Measurements from ENCODE around the gene PIGZ.

The PIGZ gene

DNA sequence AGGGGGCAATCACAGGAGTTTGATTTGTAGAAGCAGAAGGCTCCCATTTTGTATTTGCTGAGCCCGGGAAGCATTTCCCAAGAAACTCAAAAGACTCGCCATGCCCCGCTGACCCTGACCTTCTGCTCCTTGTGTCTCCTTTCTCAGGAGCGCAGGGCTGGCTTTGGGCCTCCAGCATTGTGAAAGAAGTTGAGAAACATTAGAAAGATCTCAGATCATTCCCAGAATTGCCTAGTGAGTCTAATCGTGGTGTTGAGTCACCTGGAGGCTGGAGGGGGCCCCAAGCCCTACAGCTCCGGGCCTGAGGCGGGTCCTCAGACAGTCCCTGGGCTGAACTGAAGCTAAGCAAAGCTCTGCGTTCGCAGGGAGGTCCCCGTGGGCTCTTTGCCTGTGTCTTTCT is 10.9 kb upstream of the PIGZ start:
- DNase-seq (ENCODE audit: low spot score): no peak

DNA sequence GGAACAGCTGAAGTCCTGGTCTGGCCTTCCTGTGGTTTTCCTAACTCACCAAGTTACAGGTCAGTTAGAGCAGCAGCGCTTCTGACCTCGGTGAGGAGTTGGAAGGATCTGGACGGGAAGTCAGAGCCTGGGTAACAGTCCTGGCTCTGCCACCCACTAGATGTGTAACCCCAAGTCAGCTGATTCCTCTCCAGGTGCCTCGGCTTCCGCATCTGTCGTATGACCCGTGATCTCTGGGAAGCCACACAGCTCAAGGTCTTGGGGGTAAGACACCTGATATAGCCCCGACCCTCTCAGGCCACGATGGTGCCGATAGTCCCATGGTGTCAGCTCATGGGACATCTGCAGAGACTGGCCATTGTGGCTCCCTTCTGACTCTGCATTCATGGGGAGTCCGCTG is 8.3 kb upstream of the PIGZ start:
- no peak for DNase-seq (ENCODE audit: low spot score)

DNA sequence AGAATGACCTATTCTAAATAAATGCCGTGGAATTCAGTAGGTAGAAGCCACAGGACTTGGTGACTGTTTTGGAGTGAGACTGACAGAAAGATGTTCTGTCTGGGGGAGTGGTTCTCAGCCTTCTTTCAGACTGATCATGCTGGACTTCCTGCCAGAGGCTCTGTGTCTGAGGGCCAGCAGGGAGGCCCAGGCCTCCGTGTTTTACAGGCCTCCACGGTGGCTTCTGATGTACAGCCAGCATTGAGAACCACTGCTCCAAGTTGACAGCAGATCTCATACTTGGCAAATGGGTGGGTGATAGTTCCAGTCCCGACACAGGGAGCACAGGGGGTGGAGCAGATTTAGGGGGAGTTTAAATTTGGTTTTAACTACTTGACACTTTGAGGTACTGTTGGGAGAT is 6.7 kb upstream of the PIGZ start:
- DNase-seq (ENCODE audit: low spot score): no peak

DNA sequence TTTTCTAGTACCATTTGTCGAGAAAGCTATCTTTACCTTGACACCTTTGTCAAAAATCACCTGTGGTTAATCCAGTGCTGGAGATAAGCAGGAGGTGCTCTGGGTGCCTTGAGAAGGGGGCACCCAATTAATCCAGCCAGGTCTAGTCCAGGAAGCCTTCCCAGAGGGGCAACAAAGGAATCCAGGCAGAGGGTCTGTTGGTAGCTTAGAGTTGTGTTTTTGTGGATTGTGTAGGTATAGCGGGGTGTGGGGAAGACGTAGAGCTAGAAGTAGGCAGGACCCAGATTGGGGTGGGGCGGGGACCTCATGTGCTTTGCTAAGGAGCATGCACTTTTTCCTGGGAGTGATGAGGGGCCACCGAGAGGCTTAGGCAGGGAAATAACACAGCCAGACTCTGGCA is 6.0 kb upstream of the PIGZ start:
- DNase-seq (ENCODE audit: low spot score): no peak

DNA sequence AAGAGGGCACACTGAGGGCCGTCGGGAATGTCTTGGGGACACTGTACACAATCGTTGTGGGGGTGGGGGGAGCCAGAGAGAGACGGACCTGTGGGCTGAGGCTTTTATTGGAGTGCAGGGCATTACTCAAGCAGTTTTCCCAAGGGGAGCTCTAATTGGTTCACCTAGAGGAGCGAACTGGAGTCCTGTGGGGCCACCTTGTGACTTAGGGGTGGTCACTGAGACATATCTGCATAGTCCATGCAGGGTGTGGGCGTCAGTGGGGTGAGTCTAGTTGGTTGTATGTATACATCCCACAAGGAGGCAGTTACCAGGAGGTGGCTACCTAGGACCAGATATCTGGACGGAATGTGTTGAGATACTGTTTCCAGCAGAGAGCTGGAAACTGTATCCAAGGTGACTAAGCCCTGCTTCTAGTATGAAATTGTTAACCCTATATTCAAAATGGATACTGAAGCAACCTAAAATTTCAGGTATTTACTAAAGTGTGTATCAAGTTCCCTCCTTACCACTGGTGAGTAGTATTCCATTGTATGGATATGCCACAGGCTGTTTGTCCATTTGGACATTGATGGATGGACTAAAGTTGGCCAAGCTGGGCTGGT is 2.6 kb upstream of the PIGZ start:
- no peak for DNase-seq (ENCODE audit: low spot score)

DNA sequence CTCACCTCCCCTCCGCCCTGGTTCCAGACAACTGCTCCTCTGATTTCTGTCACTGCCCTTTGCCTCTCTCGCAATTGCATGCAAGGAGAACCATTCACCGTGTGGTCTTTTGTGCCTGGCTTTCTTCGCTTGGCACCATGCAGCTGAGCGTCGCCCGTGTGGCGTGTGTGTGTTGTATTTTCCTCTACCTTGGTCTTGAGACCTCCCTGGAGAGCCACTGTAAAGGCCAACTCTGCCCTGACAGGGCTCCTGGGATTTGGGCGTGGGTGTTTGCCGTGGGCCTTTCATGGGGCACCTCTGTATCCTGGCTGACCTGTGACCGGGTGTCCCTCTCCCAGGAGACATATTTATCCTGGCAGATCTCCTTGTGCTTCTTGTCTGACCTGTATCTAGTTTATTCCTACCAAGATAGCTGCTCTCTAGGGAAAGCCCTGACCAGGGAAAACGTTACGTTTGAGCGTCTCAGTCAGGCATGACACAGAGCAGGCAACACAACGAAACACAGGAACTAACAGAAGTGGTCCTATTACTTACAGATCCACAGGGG is 2.0 kb upstream of the PIGZ start:
- DNase-seq (ENCODE audit: low spot score): no peak

DNA sequence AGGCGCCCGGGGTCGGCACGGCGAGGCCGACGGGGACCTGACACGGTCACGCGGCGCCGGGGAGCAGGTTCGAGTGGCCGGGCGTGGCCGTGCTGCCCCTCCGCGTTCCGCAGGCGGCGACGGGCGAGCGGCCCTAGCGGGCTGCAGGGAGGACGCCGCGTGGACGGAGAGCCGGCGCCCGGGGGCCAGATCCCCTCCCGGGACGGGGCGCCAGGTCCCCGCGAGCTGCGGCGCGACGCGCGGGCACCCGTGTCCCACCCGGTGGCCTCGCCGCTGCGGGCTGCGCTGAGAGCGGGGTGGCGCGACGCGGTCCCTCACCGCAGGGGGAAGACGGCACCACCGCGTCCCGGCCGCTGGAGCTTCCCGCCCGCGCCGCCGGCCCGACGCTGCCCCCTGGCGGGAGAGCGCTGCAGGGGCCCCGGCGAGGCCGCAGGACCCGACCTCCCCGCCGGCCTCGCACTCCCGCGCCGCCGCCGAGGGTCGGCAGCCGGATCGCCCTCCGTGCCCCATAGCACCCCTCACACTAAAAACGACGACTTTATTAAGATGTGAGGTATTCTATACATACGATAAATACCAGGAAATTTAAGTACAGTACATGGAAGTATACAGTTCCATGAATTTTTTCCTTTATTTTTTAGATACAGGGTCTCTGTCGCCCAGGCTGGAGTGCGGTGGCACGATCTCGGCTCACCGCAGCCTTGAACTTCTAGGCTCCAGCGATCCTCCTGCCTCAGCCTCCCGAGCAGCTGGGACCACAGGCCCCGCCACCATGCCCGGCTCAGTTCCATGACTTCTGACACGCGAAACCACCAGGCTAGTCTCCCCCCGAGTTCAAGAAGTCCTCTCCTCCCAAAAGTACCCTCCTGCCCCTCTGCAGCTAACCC is 1.3 kb upstream of the PIGZ start:
- DNase-seq (ENCODE audit: low spot score): peak; percentile 48

DNA sequence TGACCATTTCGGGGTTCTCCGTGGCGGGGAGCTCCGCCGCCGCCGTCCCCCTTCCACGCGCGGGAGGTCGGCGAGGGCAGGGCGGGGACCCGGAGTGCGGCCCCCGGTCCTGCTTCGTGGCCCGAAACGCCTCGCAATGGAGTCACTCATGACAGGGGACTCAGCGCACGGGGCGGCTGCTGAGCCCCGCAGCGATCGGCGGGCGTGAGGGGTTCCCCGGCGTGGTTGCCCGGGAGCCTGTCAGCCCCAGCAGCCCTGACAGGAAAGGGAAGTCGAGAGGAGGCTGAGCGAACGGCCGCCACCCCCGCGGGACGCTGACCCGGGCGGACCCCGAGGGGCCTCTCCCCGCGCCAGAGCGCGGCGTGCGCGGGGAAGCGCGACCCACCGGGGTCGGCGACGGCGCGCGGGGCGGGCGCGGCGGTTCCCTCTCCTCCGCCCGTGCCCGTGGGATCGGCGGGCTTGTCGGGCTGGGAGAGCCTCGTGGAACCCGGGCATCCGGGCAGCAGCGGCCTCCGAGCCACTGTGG is 564 bp upstream of the PIGZ start:
- peak; percentile 31 for DNase-seq (ENCODE audit: low spot score)

DNA sequence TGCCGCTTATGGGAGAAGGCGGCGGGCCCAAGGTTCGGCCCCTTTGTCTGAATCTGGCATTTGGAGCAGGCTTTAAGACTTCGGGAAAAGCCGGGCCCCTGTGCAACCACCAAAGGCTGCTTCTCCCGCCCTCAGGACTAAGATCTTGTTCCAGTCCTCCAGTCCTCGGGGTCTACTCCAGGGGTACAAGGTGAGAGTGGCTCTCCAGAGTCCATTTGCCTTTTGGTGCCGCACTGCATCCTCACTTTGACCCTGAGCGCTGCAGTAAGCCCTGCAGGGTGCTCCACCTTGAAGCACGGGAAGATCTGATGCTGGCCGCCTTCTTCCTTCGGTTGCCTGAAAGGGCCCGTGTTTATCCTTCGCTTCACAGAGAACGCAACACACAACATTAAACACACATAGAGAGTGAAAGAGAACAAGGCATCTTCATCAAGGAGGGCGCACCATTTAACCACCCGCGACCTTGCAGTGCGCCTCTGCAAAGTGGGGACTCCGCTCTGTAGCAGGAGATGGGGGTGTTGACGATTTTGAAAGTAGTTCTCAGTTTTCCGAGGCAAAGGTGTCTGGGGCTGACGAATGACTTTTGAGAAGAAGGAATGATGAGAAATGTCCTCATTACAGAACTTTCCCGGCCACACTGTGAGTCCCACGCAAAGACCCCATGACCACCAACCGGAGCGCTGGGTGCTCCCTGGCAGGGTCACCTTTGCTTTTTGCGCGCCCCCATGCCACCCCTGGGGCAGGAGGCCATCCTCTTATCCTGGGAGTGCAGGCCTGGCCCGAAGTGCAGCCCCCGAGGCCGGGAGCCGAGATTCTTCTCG is 1.0 kb downstream of the PIGZ start:
- DNase-seq (ENCODE audit: low spot score): no peak

DNA sequence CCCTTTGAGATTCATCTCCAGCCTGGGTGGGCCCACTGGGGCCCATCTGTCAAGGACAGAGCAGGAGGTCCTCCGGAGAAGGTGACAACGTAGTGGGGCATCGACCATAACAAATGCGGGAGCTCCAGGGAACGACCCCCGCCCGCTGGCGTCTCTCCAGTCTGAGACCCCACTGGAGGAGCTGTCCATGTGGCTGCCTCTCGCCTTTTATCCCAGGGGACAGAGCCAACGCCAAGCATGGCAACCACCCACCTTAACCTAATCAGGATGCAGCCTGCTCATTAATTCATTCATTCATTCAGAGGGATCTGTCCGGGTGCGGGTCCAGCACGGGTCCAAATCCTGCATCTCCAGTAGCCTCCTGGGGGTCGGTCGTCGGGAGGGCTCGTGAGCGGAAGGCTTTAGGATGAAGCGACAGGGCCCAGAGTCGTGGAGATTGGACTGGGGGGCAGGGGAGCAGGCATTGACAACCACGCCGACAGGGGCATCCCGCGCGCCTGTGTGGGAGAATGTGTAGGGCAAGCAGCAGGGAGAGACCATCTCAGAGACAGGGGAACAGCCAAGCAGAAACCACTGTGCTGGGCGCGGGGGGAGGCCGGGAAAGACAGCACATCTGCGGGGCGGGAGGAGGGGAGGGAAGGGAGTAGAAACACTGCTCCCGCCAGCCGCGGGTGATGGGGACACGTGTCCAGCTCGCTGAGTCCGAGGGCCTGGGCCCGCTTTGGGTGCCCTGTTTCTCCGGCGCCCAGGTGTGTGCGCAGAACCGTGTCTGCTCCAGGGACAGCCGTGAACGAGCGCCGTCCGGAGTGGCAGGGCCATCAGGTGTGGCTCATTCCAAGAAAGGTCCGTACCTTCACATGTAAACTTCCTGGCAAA is 1.9 kb downstream of the PIGZ start:
- no peak for DNase-seq (ENCODE audit: low spot score)

DNA sequence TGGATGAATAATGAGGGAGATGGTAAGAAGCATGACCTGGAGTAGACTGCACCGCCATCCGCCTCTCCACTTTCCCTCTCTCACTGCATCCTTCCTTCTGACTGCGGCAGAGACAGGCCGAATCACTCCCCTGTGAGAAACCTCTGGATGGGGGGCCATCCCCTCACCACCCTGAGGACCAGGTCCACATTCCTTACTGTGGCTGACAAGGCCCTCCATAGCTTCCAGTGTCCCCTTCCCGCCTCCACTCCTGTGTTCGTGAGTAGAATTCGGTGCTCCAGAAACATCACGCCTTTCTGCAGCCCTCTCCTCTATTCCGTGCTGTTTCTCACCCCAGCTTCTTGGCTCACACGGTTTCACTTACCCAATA is 2.8 kb downstream of the PIGZ start:
- no peak for DNase-seq (ENCODE audit: low spot score)

DNA sequence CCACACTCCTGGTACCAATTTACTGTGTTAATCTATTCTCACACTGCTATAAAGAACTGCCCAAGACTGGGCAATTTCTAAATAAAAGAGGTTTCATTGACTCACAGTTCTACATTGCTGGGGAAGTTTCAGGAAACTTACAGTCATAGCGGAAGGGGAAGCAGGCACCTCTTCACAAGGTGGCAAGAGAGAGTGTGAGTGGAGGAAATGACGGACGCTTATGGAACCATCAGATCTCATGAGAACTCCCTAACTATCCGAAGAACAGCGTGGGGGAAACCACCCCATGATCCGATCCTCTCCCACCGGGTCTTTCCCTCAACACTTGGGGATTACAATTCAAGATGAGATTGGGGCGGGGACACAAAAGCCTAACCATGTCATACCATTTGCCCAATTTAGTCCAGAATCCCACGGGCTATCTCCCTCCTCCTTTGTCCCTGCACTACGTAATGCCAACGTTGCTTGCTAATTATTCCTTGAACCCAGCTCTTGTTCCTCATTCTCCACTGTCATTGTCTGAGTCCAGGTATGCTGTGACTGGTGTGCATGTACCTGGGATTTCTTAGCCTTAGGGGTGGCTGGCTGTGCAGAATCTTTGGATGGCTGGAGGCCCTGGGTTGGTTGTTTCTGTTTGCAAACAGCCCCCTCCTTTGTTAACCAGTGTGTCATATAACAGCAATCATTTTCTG is 3.4 kb downstream of the PIGZ start:
- no peak for DNase-seq (ENCODE audit: low spot score)

DNA sequence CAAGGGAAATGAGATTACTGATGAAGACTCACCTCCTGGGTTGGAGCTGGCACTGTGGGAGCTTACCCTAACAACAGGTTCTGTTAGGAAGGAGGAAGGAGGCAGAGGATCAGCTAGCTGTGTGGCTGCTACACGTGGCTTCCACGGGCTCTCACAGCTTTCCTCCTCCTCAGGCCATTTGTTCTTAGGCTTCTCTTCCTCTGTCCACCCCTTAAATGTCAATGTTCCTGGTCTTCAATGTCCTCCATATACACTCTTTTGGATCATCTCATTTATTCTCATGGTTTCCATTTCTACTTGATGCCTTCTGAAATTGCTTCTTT is 5.0 kb downstream of the PIGZ start:
- DNase-seq (ENCODE audit: low spot score): no peak

DNA sequence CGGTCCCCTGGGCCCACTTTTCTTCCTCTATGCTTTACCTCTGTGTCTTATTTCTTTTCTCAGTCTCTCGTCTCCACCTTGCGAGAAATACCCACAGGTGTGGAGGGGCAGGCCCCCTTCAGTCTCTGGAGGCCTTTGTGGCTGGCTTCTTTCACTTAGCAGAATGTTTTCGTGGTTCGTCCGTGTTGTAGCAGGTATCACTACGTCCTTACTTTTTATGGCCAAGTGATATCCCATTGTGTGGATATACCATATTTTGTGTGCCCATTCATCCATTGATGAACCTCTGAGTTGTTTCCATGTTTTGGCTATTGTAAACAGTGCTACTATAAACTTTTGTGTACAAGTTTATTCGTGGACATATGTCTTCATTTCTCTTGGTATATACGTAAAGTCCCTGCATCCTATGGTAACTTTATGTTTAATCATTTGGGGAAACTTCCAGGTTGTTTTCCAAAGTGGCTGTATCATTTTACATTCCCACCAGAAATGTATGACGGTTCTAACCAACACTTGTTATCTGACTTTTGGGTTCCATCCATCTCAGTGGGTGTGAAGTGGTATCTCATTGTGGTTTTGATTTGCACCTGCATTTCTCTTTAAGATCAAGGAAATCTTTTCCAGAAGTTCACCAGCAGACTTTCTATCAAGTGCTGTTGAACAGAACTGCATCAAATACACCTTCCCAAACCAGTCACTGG is 5.6 kb downstream of the PIGZ start:
- no peak for DNase-seq (ENCODE audit: low spot score)

DNA sequence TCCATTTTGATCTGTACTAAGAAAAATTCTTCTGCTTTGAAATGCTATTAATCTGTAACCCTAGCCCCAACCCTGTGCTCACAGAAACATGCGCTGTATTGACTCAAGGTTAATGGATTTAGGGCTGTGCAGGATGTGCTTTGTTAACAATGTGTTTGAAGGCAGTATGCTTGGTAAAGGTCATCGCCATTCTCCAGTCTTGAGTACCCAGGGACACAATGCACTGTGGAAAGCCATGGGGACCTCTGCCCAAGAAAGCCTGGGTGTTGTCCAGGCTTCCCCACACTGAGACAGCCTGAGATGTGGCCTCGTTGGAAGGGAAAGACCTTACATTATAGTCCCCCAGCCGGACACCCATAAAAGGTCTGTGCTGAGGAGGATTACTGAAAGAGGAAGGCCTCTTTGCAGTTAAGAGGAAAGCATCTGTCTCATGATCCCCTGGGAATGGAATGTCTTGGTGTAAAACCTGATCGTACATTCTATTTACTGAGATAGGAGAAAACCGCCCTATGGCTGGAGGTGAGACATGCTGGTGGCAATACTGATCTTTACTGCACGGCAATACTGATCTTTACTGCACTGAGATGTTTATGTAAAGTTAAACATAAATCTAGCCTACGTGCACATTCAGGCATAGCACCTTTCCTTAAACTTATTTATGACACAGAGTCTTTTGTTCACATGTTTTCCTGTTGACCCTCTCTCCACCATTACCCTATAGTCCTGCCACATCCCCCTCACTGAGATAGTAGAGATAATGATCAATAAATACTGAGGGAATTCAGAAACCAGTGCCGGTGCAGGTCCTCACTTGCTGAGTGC is 6.3 kb downstream of the PIGZ start:
- no peak for DNase-seq (ENCODE audit: low spot score)

DNA sequence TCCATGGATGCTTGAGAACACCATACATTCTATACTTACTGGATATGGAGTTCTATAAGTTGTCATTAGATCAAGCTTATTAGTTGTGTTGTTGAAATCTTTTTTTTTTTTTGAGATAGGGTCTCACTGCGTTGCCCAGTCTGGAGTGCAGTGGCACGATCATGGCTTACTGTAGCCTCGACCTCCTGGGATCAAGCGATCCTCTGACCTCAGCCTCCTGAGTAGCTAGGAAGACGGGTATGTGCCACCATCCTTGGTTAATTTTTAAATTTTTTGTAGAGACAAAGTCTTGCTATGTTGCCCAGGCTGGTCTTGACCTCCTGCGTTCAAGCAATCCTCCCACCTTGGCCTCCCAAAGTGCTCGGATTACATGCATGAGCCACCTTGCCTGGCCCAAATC is 13.8 kb downstream of the PIGZ start:
- no peak for DNase-seq (ENCODE audit: low spot score)

DNA sequence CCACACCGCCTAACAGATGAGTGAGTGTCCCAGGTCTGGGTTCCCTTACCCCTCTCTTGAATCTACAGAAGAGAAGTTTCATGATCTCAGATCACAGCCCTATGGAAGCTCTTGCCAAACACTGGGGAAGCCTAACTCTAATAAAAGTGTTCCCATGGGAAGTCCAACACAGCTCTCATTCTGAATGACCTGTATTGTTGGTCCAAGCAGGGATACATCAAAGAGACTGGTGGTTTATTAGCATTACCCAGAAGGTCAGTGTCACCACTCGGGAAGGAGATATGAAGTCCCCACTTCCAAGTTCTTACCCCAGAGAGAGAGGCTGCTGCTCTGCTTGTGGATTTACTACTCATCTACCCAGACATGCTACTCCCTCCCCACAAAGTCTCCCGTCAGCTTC is 17.3 kb downstream of the PIGZ start:
- no peak for DNase-seq (ENCODE audit: low spot score)

DNA sequence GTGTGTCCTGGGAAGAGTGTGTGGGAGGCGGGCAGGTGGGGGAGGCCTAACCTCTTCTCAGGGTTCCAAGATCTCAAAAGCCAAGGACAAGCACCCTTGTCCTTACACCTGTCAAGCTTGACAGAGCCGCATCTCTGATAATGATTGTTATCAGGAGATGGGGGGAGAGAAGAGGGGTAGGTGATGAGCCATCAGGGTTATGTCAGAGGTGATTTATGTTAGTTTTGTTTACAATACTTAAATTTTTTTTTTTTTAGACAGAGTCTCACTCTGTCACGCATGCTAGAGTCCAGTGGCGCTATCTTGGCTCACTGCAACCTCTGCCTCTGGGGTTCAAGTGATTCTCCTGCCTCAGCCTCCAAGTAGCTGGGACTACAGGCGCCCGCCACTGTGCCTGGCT is 18.9 kb downstream of the PIGZ start:
- no peak for DNase-seq (ENCODE audit: low spot score)

DNA sequence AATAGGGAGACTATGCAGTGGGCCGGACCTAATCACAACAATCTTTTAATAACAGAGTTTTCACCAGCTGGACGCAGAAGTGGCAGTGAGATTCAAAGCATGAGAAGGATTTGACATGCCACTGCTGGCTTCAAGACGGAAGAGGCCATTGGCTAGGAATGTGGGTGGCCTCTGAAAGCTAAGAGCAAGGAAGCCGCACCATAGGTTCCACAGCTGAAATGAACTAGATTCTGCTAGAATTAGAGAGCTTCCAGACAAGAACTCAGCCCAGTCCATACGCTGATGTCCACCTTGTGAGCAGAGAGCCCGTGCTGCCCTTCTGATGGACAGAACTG is 19.4 kb downstream of the PIGZ start:
- no peak for DNase-seq (ENCODE audit: low spot score)

Data from Ammon's horn (tissue), 1 donor.